GM18870 (cell line): ENCODE data around the gene SUSD6.
"Not testable (repeated sequence)": the region's sequence is repeated elsewhere in the genome, so short reads cannot be mapped to it uniquely, and the experiment has no call there.

Experiments used
- ATAC-seq: cut with Tn5 transposase; IDR thresholded peaks from one replicate; pipeline ENCODE4 v1.9.1; 2021; ENCODE audit warnings: moderate library complexity; ENCODE audit not compliant: unreplicated experiment

The SUSD6 gene

DNA sequence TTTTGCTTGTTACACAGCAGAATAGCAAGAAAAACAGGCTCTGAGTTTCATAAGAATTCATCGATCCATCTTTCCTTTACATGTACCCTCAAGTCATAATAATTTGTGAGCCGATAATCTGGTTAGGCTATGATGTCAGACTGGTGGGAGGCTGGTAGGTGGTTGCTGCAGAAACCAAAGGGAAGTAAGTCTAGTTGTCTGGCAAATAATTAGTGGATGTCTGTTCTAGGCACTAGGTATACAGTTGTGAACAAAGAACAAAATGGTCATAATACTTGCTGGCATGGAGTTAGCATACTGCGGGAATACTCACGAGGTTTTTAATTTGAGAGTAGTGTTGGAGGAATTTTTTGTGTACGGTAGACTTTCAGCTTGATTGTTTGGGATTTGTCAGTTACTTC, 8.8 kb downstream of the SUSD6 start:
- ATAC-seq, result no peak

DNA sequence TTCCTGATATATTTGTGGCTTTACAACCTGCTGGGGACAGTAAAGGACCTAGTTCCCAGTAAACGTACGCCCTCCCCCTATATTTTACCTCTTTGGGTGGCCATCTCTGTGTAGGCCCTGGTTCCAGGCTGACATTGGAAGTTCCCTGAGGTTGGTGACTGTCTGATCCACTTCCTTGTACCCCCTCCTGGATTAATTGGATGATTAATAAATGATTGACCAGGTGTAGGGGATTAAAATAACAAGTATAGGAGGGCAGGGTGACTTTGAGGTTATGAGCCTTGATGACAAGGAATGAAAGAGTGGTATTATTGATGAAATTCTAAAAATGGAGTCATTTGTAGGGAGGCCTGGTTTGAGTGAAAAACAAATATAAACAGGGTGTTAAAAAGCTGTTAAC, 9.6 kb downstream of the SUSD6 start:
- ATAC-seq, result no peak

DNA sequence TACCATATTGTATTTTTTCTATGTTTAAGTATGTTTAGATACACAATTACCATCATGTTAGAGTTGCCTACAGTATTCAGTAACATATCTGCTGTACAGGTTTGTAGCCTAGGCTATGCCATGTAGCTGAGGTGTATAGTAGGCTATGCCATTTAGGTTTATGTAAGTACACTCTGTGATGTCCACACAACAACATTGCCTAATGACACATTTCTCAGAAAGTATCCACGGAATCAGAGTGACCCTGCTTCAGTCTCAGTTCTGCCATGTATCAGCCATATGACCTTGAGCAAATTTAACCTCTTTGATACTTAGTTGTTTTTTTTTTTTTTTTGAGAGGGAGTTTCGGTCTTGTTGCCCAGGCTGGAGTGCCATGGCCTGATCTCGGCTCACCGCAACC, 12.7 kb downstream of the SUSD6 start:
- no peak for ATAC-seq

DNA sequence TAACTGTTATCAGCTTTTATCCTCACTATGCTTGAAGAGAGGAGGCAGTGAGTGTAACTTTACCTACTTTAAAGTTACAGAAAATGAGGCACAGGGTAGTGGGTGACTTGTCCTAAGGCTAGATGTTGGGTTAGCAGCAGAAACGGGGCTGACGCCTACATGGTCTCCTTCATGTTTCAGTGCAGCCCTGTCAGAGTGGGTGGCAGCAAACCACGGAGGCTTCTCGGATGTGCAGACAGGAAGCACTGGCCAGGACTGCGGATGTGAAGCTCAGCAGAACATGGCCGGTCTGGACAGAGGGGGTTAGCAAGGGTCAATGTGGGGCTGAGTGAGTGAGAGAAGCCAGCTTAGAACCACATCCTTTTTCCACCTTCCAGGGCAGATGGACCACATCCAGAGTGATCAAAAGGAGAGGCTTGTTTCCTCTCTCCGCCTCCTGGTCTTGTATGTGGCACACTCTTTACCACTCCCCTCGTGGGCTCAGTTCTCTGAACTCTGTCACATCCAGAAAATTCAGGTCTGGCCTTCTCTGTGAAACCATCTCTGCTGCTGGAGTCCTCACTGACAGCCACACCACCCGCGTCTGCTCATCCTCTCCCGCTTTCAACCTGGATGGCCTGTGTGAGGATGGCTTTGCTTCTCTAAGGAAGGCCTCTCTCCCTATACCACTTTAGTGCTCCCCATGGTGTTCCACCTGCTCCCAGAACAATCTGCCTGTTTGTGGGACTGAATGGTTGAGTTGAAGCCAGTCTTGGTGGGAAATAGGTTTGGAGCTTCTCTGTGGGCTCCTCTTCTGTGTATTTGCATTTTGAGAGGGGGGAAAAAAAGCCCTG, 14.1 kb downstream of the SUSD6 start:
- ATAC-seq, result no peak

DNA sequence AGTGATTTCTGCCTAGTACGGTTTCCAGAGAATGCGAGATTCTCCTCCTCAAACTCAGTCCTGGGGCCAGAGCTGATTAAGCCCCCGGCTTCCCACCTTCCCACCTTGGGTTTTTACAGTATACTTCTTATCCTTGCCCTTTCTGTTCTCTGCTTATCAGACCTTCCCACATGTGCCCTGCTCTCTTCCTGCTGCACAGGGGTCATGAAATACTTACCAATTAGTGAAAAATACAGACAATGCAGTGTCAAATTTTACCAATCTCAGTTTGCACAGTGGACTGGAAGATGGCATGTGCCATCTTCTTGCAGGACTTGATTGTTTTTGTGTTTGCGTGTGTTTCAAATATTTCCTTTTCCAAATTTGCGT, 14.7 kb downstream of the SUSD6 start:
- ATAC-seq, result no peak

DNA sequence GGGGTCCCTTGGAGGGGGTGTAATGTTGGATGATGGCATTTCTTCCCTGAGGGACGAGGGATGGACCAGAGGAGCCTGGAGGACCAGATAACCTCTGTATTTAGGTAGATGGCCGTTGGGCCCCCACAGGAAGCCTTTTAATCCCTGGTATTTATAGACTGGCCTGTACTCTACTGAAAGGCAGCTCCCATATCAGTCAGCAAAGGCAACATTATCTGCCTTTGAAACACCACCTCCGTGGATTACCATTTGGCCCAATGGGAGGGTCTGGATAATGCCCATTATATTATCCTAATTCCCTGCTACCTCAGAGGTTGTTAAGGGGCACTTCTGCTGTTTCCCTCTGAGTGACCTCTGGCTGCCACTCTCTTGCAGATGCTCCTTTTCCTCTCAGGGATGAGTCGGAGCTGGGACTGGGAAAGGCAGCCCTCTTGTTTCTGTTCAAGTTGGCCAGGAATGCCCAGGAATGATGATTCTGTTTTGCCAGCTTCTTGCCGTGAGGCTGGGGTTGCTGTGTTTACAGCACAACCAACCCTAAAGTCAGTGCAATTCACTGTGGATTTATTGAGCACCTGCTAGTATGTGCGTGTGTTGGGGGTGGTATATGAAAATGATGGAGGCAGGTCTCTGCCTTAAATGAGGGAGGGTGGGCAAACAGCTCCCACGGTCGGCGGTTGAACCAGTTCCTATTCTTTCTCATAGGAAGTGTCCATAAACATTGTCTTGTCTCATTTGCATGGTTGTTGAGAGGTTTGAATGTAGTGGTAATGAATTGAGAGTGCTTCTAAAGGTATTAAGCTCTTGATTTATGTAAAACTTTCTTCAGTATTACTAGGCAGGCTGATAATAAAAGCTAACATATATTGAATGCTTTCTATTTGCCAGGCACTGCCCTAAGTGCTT, 18.1 kb downstream of the SUSD6 start:
- ATAC-seq, result no peak

DNA sequence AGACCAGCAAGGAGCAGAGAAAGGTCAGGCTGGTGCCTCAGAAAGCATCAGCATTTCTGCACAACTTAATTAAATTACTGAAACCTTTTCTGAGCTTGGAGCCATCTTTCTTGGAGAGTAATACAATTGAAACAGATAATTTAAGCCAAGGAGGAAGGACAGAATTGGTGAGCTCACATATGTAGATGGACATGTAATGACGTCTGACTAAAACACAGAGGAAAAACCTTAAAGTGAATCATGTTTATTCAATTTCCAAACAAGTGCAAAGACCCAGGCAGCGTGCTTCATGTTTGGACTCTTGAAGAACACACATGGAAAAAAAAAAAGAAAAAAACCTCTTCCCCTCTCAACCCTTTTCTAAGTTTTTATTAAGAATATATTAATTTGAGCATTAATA, 19.0 kb downstream of the SUSD6 start:
- no peak for ATAC-seq

DNA sequence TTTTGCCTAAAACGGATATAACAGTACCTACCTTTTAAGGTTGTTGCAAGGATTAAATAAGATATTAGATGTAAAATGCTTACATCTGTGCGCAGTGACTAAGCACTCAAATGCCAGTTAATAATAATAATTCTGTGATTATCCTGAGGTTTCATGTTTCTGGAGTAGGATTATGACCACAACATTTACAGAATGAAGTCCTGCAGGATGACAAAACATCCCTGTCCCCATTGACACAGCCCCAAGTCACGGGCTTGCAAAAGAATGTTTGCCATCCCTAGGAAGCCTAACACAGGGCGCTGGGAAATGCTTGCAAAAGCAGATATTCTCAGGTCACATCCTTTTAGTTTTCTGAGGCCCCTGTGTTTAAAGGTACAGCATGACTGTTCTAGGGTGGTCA, 20.1 kb downstream of the SUSD6 start:
- no peak for ATAC-seq

DNA sequence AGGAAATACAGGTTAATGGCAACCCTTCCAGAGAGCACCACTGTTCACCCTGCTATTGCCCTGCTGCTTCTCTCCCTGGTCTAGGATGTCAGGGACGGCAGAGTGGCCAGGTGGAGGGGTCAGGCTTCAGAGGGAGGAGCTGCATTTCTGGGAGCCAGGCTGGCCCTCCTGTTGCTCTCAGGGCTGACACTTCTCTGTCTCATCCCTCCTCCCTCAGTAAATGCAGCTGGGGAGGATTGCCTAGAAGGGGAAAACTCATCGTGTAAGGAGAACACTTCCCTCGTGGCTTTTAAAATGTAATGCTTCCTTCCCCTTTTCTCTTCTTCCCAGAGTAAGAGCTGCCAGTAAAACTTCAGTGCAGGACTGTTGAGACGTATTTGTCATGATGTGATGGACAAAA, 20.8 kb downstream of the SUSD6 start:
- no peak for ATAC-seq

DNA sequence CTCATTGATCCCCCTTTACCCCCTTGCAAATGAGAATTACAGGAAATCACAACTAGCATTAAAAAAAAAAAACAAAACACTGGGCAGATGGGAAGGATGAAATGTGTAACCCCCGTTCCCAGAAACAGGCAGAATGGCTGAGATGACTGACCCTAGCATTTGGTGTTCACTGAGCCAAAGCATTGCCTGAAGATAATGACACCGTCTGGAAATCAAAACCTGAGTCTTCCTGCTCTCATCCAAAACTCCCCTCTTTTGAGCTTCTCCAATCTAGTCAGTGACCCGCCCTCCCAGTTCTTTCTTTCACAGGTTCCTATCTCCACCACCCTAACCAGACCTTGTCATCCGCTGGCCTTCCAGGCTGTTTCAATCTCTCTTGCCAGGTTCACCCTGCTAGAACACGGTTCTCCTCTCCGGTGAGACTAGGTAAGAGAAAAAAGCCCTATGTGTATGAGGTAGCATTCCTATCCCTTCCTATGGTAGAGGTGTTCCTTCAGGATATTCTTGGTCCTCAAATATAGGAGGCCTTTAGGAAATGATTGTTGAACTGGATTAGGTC, 21.3 kb downstream of the SUSD6 start:
- ATAC-seq, result no peak

DNA sequence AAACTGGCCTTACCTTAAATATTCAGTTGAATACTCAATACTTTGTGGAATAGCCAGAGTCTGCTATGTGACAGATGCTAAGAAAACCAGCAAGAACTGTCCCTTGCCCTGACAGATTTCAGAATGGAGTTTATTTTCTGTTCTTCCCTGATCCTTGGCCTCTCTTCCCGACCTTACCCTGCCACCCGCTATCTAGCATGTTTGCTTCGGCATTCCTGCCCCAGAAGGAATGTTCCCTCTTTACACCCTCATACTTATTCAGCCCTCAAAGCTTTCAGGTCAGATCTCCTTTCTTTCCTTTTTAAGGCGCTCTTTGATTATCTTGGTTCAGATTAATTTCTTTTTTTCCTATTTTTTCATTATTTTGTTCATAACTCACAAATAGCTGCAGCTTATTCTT, 21.8 kb downstream of the SUSD6 start:
- ATAC-seq, result no peak

DNA sequence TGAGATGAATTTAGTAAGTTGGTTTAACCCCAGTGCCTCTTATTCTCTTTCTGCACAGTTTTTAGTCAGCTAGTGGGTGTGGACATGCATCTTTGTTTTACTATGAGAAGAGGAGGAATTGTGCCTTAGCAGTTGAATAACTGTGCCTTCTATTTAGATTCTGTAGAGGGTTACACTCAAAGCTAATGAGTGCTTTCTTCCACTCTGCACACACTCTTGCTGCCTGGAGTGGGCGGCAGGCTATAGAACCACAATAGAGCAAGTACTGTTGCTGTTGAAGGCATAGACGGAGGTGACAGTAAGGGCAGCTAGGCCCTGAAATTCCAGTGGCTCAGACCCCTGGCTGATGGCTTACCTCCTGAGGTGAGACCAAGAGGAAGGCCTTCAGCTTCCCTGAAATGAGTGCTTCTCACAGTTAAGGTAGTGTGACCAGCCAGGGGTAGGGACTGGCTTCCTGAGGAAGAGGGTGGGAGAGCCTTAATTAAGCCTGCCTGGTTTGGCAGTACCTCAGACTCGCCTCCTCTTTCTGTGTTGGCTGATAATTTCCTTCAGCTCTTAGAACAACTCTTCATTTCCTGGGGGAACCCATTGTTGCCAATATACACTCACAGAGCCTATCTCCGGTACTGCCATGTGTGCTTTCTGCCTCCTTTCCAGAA, 24.7 kb downstream of the SUSD6 start:
- ATAC-seq, result no peak

DNA sequence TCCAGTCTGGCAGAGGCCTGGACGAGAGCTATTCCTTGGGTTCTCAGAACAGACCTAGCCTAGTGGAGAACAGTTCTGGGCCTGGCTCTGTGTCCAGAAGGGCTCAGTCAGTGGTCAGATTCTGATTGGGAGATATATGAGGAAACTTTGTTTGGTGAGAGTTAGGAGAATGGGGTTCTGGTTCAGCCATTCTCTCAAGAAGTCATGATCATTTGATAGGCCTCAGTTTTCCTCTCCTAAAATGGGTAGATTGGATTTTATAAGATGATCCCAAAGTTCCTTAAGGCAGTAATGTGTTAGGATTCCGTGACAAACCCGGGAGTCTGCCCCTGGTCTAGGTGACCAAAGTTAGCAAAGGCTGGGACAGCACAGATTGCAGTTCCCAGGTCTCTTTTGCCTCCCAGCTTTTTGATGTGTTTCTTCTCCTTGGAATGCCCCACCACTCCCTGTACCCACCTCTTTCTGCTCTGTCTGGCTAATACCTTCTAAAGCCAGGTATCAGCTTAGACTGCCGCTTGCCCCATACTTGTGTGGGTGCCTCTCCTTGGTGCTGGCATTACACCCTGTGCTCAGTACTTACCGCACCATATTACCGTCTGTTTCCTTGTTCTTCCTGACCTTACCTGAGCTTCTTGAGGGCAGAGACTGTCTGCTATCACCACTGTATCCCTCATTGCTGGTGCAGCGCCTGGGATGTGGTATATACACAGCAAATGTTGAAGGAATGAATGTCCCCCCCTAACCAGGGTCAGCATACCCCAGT, 25.5 kb downstream of the SUSD6 start:
- ATAC-seq, result no peak

DNA sequence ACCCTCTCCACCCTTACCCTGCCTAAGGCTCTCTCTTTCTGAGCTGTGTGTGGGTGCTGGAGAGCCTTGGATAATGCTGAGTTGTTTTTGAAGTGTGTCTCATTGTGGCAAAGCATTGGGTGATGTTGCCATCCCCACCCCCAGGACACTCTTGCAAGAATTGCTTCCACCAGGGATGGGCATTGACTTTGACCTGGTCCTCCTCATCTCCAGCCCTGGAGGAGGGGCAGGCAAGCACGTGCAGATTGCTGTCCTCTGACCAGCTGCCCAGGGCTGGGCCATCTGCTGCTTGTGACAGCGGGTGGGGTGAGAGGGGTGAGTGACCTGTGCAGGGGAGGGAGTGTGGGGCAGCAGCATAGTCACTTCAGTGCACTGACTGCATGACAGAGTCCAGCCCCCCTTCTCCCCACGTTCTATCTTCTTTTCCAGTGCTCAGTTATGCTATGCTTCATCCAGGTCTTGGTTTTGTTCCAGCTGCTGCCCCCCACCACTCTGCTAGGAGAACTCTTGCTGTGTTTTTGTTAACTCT, 26.2 kb downstream of the SUSD6 start:
- ATAC-seq, result no peak

DNA sequence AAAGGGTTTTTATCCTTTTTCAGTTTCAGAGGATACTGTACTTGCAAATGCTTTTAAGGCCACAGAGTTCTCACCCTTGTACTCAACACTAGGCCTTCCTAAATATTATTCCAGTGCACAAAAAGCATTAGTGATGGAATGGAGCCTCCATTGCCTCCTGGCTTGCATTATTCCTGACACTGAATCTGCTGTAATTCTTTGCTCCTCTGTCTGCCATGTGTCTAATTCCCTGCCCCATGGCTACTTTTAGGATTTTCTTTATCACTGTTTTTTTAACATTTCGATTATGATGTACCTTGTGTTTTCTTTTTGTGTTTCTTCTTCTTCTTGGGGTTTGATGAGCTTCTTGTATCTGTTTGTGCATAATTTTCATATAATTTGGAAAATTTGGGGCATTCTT, 29.5 kb downstream of the SUSD6 start:
- no peak for ATAC-seq

DNA sequence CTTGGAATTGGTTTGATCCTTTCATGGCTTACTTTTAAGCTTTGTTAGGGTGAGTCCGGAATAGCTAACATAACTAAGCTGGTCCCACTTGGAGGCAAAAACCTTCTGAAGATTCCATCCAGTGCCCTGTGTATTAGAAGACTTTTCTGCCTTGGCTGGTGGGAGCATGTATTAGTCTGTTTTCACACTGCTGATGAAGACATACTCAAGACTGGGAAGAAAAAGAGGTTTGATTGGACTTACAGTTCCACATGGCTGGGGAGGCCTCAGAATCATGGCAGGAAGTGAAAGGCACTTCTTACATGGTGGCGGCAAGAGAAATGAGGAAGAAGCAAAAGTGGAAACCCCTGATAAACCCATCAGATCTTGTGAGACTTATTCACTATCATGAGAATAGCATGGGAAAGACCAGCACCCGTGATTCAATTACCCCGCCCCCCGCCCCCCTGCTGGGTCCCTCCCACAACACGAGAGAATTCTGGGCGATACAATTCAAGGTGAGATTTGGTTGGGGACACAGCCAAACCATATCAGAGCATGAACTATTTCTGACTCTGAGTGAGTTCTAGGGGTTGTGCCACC, 30.9 kb downstream of the SUSD6 start:
- not testable (repeated sequence) for ATAC-seq

DNA sequence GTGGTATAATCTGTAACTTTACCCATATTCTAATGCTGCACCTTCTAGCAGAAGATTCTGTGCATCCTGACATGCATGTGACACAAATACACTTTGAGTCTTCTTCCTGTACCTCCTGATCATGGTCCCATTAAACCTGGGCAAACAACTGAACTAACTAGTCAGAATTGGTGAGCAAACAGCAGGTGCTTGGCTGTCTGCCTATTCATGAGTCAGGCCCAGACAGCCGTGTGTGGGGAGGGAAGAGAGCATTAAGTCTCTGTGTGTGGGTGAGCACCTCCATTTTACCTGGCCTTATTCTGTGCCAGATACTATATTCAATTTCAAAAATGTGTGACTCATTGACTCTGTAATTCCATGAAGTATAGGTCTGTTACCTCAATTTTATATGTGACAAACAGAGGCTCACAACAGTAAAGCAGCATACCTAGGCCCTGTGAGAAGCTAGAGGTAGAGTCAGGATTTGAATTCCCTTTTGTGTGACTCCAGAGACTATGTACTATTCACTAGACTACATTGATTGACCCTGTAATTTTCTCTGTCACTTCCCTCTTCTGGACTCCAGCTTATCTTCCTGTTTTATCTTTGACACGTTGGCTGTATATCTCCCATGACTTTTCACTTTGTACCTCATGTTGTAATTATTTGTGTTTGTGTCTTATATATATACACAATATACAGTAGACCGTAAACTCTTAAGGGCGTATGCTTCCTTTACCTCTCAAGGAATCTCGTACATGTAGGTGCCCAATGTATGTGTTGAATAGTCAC, 32.2 kb downstream of the SUSD6 start:
- no peak for ATAC-seq

DNA sequence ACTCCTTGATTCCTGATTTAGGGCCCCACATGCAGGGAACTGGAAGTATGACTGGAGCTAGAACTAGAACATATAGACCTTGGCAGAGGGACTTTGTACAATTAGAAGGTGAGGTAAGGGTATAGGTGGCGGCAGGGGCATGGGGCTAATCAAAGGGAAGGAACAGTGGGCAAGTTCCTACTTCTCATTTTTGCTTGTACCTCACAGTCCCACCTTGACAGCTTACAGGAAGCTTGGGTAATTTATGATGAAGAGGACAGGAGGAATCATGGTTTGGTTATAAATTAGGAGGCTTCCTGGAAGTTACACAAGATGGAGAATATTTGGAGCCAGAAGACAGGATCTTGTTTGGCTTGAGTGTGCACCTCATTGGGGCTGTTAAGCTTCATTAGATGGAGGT, 33.4 kb downstream of the SUSD6 start:
- no peak for ATAC-seq

DNA sequence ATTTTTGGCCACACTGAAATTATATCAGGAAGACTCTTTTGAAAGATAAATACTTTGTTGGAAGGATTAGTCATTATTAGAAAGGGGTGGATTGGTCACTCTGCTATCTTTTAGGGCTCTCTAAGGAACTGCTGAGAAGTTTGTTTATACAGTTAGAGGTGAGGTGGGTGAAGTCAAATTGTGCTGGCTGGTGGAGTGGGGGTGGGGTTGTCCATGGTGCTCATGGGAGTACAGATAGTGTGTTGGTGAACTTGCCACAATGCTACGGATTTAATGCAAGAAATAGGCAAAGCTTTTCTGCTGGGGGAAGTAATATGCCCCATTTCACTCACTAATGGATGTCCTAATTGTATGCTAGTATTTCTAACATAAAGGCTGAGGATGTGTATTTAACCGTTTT, 35.8 kb downstream of the SUSD6 start:
- no peak for ATAC-seq
